ENCODE results near the gene ALKBH8. TPM values are rescaled to one million over a fixed set of nuclear protein-coding genes. Genes with fewer than 3 reads are reported as not detected.

ALKBH8 gene
- 10 to 100 TPM in 1 of 3 donors, 1 to 10 TPM in 2; 6.9 to 11.8 (median 9.0) TPM for total RNA-seq
- 19.1 TPM for total RNA-seq (2013)

GRCh38 chr11:107565219-107565937 lies at the start of gene ALKBH8:
Gene ALKBH8, minus strand, starts transcription at chr11:107565735. Its CDS starts 4,842 bp downstream, at chr11:107560893.
- Mint-ChIP-seq H3K4me1 (peaks cover 27 to 39% of the 10 kb centered on the region in 2 donors), H3K9me3 (no peaks in the 10 kb centered on the region), H3K27me3 (ENCODE audit: low read depth in 2 of 2) (peaks cover 4 to 6% of the 10 kb centered on the region in 2 donors), H3K27ac (peak within 1 kb of the TSS; percentile 91 to 93), H3K4me3 (peak within 1 kb of the TSS; percentile 94), H3K36me3 (no peaks in the 10 kb centered on the region)
- no peak for TF ChIP-seq CTCF (IDR thresholded peaks at IDR 0.05)
- Histone ChIP-seq H3K9me3 (ENCODE audit: control insufficient read depth, insufficient read depth, low read length) (no peaks in the 10 kb centered on the region), H3K27ac (ENCODE audit: low read length) (peak within 1 kb of the TSS; percentile 75), H3K27me3 (ENCODE audit: control insufficient read depth, insufficient read depth, low read length) (no peaks in the 10 kb centered on the region), H3K4me3 (ENCODE audit: low read length) (peak within 1 kb of the TSS; percentile 70), H3K36me3 (ENCODE audit: control insufficient read depth, insufficient read depth, low read length) (peaks cover 4% of the 10 kb centered on the region), H3K4me1 (ENCODE audit: control insufficient read depth, insufficient read depth, low read length) (peaks cover 19% of the 10 kb centered on the region)
- intact Hi-C loops (cut with micrococcal nuclease), result loop anchor here (1.0 kb wide), 1 partner anchor 108 kb away; the partner anchor contains the start of gene CWF19L2
- ATAC-seq (peak; percentile 93 to 94 (median 93)), DNase-seq (peak; percentile 68 to 88)
- under 1% methylated on average over 32 of the region's 32 CpGs for WGBS (ENCODE audit: insufficient coverage)

- H3K27me3 Mint-ChIP-seq (ENCODE audit: low read depth in 2 of 2), result peaks cover 12 to 34% of the 10 kb centered on the region in 2 donors
- H3K27ac ChIP-seq (ENCODE audit: low read length), result no peak overlapping the region
- WGBS (ENCODE audit: insufficient coverage), result 100% methylated on average over 2 of the region's 2 CpGs
- H3K27me3 ChIP-seq (ENCODE audit: control insufficient read depth, insufficient read depth, low read length), result no peaks in the 10 kb centered on the region
- intact Hi-C loops (cut with micrococcal nuclease), result no loop called here
- ATAC-seq (no peak), DNase-seq (no peak)
- H3K4me1 ChIP-seq (ENCODE audit: control insufficient read depth, insufficient read depth, low read length), result no peaks in the 10 kb centered on the region
- no peaks in the 10 kb centered on the region for H3K36me3 Mint-ChIP-seq
- TF ChIP-seq CTCF (IDR thresholded peaks at IDR 0.05), result no peak
- H3K4me3 ChIP-seq (ENCODE audit: low read length), result no peak overlapping the region
- H3K4me1 Mint-ChIP-seq, result no peaks in the 10 kb centered on the region
- no peaks in the 10 kb centered on the region for H3K9me3 ChIP-seq (ENCODE audit: control insufficient read depth, insufficient read depth, low read length)
- H3K36me3 ChIP-seq (ENCODE audit: control insufficient read depth, insufficient read depth, low read length), result no peaks in the 10 kb centered on the region
- no peaks in the 10 kb centered on the region for H3K9me3 Mint-ChIP-seq
- H3K27ac Mint-ChIP-seq, result no peak overlapping the region
- H3K4me3 Mint-ChIP-seq, result no peak overlapping the region
Observed at GRCh38 chr11:107612445-107612844, 46.9 kb upstream of the ALKBH8 start.

- Mint-ChIP-seq H3K27ac (no peak overlapping the region), H3K36me3 (no peaks in the 10 kb centered on the region), H3K9me3 (no peaks in the 10 kb centered on the region), H3K4me1 (no peaks in the 10 kb centered on the region), H3K4me3 (no peak overlapping the region), H3K27me3 (ENCODE audit: low read depth in 2 of 2) (peaks cover 10 to 36% of the 10 kb centered on the region in 2 donors)
- no peak overlapping the region for H3K27ac ChIP-seq (ENCODE audit: low read length)
- no peaks in the 10 kb centered on the region for H3K36me3 ChIP-seq (ENCODE audit: control insufficient read depth, insufficient read depth, low read length)
- no peaks in the 10 kb centered on the region for H3K27me3 ChIP-seq (ENCODE audit: control insufficient read depth, insufficient read depth, low read length)
- no peak for DNase-seq
- no peak for TF ChIP-seq CTCF (IDR thresholded peaks at IDR 0.05)
- no peak for ATAC-seq
- no peak overlapping the region for H3K4me3 ChIP-seq (ENCODE audit: low read length)
- no peaks in the 10 kb centered on the region for H3K9me3 ChIP-seq (ENCODE audit: control insufficient read depth, insufficient read depth, low read length)
- 67% methylated on average over 10 of the region's 10 CpGs for WGBS (ENCODE audit: insufficient coverage)
- intact Hi-C loops (cut with micrococcal nuclease), result no loop called here
- no peaks in the 10 kb centered on the region for H3K4me1 ChIP-seq (ENCODE audit: control insufficient read depth, insufficient read depth, low read length)
Observed at GRCh38 chr11:107609400-107610218, 44.1 kb upstream of the ALKBH8 start.
